HG02840 (cell line): ENCODE measurements around the gene XPO5.
"Not testable (repeated sequence)": the region's sequence is repeated elsewhere in the genome, so short reads cannot be mapped to it uniquely, and the experiment has no call there.

Experiments used
- ATAC-seq: cut with Tn5 transposase; IDR thresholded peaks from one replicate; pipeline ENCODE4 v1.9.1; 2021; ENCODE audit warnings: mild to moderate bottlenecking, moderate library complexity, moderate number of reproducible peaks; ENCODE audit not compliant: unreplicated experiment, low FRiP score

The XPO5 gene

DNA sequence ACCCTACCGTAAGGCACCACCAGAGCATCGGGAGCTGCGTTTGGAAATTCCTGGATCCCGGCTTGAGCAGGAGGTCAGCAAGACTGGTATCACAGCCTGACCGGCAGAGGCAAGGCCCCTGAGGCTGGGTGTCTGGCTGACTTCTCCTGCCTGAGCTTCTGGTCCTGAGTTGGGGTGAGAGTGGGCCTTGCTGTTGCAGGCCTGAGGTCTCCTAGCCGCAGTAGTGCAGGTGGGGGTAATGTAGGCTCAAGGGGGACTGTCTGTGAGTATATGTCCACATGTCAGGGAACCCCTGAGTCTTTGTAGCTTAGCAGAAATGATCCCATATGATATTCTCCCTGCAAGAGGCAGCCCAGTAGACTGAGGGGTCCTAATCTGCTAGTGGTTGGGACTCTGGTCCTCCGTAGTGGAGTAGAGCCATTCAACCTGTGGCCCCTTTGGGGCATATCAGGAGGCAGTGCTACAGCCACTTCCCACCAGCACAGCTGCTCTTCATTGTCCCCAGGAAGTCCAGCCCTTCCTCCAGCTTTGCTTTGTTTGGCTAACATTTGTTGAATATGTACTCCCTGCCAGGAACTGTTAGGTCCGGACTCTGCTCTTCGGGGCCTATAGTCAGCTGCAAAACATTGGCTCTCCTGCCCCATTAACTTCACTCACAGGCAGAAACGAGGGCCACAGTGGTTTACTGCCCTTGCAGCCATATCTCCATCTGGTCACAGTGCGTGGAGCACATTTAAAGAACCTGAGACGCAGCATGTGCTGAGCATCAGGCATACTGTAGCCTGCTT lies 76.6 kb downstream of the XPO5 start:
- ATAC-seq, result no peak

DNA sequence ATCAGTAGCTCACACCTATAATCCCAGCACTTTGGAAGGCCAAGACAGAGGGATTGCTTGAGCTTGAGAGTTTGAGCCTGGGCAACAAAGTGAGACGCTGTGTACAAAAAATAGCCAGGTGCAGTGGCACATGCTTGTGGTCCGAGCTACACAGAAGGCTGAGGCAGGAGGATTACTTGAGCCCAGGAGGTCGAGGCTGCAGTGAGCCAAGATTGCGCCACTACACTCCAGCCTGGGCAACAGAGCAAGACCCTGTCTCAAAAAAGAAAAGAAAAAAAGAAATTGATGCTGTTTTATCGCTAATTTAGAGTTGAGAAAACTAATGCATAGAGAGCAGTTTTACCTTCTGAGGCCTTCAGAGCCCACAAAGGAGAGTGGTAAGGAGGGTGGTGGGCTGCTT lies 77.5 kb downstream of the XPO5 start:
- not testable (repeated sequence) for ATAC-seq

- ATAC-seq, result no peak
Observed at GRCh38 chr6:43497689-43498088, 78.1 kb downstream of the XPO5 start.

- ATAC-seq, result no peak
Observed at GRCh38 chr6:43497129-43497396, 78.8 kb downstream of the XPO5 start.

GRCh38 chr6:43496370-43497128 lies 79.3 kb downstream of the XPO5 start:
- ATAC-seq, result no peak

- ATAC-seq, result no peak
Observed at GRCh38 chr6:43495409-43495941, 80.4 kb downstream of the XPO5 start.

DNA sequence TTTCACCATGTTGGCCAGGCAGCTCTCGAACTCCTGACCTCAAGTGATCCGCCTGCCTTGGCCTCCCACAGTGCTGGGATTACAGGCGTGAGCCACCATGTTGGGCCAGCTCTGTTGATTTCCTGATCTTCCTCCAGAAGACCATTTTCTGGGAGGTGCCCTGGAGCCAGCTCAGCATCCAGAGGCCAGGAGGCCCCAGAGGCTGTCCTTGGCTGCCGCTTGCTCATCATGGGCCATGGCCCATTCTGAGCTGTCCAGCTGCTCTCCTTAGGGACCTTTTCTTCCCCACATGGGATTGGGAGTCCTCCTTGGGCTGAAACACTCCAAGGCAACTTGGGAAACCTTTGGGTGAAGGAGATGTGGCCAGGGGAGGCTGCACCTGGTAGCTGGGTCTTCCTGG lies 81.1 kb downstream of the XPO5 start:
- ATAC-seq, result no peak

DNA sequence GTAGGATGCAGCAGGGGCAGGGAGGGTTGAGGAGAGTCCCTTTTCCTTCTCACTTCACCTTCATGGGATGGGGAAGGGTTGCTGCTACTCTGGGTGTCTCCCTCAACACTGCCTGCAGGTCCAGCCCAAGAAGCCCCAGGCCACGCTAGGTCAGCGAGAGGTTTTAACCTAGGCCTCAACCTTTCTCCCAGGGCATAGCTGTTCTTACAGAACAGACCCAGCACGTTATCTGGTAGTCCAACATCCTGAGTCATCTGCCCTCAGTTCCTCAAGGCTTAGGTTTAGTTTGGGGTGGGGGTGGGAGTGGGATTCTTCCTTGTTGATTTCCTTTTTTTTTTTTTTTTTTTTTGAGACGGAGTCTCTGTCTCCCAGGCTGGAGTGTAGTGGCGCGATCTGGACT lies 81.5 kb downstream of the XPO5 start:
- ATAC-seq, result no peak

DNA sequence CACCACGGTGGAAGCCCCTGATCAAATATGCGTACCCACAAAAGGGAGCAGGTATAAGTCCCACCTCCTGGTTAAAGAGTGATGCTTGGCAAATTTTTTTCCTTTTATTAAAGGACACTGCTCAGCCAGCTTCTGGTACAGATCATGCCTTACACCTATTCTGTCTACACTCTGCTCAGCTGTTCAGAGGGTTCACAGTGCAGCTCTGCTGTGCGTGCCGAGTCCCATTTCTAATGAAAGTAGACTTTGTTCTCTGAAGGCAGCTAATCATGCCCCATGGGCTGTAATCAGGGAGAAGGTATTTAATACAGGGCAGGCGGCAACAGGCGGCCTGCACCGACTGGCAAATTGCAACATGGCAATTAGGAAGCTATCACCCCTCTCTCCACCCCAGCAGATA lies 82.0 kb downstream of the XPO5 start:
- ATAC-seq, result no peak

DNA sequence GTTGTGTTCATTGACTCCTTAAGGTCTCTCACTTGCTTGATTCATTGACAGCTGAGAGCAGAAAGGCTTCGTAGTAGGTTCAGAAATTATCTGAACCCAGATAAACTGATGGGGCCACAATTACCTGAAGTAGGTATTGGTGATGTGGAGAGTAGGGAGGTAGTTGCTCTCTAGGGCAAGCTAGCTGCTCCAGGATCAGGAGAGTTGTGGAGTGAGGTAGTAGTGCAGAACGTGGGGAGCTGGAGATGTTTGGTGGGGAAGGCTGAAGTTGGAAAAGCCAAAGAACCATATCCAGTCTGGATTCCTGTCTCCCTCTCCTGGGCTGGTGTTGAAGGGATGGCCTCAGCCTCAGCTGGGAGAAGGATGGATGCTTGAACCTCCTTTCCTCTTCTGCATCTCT lies 82.6 kb downstream of the XPO5 start:
- no peak for ATAC-seq

DNA sequence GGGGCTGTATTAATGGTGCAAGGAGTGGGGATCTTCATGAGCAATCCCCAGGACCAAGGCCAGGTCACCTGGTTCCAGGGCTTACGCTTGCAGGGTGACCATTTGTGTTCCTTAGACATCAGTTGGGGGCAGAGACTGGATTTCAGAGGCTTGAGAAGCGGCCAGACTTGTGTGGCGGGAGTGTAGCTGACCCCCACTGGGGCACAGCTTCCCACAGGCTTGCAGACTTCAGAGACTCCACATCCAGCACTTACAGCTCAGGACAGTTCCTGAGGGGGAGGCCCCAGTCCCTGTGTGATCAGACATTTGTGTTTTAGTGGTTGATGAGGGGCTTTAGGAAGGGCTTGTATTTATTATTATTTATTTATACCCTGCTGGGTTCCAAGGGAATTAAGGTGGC lies 83.2 kb downstream of the XPO5 start:
- ATAC-seq, result no peak

DNA sequence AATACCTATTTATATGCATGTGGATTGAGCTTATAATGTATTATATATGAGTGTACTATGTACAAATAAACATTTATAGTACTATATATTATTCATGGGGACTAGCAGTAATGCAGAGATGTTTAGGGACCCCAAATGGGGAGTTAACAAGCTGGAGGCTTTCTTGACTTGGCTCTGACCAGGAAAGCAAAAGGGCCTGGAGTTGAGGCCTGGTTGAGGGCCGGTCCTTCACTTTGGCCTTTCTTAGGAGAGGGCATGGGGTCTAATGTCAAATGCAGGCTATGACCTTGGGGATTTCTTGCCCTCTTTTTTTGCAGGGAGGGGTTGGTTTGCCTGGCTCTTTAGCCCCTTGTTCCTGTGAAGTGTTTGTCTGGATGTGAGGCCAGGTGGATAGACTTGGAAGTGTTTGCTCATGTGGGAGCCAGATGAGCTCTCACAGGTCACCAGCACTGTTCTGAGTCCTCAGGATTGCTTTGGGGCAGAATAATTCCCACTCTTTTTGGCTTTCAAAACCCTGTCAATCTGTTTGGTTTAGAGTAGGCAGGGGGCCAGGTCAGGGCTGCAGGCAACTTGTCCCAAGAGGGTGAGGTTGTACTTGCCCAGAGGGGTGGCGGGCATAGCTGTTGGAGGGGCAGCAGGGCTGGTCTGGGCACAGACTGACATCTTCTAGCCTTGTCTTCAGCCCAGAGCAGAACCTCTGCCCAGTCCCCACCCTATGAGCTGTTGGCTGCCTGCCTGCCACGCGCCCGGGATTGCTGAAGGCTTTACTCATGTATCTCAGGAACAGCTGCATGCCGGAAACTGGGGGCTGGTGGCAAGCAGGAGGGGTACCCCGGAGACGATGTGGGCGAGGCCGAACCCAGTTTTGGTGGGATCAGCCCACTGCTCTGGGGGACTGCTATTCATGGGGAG lies 83.8 kb downstream of the XPO5 start:
- no peak for ATAC-seq

- no peak for ATAC-seq
Observed at GRCh38 chr6:43490523-43490939, 85.3 kb downstream of the XPO5 start.

DNA sequence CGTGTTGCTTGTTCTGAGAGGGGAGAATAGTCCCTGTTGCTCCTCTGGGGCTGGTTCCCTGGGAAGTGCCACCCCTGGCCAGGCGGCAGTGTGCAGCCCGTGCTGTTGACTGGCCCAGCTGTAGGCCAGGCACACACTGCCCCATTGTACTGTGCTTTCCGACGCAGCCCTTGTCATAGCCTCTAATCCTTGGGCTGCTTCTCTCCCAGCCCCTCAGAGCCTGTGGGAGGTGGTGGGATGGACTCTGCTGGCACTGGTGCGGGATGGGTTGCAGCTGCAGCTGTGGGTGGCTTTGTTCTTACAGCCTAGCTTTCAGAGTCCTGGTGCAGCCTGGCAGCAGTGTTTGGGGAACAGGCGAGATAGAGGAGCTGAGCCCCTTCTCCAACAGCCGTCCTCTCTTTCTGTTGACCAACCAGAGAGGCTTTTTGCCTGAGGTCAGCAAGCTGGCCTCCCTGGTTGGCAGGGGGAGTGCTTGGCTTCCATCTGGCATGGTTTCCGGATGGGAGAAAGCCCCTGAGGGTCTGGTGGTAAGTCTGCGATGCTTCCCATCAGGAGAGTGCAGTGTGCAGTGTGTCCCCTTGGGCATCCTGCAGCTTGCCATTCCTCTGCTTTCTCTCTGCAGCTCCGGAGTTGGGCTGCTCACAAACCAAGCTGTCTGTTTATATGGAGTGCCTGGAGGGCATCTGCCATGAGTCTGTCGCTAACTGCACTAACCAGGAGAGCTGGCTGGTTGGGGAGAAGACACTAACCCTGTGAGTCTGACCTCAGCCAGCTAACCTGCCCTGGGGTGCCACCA lies 86.4 kb downstream of the XPO5 start:
- no peak for ATAC-seq

DNA sequence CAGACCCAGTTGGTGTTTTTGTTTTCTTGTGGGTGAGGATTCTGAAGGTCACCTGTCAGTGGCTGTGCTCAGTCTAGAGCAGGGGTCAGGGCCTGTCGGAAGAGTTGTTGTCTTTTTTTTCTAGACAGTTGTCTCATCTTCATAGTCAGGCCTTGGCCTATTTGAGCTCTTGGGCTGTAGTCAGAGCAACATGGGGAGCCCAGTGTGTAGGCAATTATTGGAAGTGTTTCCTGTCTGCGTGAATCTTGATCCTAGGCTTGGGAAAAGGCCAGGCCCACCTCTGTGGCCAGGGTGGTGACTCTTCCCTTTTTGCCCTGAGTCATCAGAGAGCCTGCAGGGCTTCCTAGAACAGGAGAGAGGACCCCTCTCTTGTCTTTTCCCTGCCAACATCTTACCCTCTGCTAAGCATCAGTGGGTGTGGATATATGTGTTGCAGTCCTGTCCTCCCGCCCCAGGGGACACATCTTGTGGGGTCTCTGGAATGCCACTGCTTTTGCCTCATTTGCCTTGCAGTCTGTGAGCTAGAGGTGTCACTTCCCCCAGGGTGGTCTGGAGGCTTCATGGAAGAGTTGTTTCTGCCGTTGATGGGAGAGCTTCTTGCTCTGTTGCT lies 87.1 kb downstream of the XPO5 start:
- no peak for ATAC-seq

DNA sequence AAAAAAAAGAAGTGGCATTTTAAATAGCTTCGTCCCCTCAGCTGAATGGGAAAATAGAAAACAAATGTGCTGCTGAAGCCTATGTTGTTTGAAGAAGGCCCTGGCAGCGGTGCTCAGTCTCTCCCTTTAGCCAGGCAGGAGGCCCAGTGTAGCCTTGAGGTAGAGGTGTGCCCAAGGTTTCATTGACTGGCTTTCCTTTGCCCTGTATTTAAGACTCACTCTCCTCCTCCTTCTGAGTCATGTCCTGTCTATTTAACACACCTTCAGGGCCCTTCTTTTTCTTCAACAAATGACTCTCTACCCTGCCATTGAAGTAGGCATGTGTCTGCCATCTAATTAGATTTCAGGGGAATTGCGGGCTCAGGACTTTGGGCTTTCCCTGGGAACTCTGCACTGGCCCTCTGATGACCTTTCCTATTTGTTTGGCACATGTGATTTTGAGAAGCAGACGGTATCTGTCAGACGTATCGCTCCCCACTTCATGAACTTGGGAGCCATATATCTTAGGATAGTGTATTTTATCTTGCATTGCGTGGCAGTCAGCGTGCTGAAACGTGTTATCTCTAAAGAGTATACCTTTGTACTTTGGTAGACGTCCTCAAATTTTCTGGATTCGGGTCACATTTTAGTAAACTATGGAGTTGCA lies 94.1 kb downstream of the XPO5 start:
- ATAC-seq, result no peak

GRCh38 chr6:43481075-43481474 lies 94.8 kb downstream of the XPO5 start:
- no peak for ATAC-seq

DNA sequence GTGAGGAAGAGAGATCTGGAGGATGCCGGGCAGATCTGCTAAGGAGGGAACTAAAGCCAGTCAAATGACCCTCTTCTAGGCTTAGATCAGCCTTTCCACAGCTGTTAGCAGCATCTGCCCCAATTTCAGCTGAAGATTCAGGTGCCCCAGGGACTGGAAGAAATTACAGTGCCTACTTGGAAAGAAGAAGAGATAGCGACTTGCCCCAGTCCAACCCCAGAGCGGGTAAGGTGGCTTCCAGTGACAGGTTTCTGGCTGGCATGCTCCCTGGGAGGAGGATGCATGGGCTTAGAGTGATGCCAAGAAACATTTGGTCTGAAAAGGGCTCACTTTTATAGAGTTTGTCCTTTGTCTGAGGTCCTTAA lies 97.8 kb downstream of the XPO5 start:
- no peak for ATAC-seq

DNA sequence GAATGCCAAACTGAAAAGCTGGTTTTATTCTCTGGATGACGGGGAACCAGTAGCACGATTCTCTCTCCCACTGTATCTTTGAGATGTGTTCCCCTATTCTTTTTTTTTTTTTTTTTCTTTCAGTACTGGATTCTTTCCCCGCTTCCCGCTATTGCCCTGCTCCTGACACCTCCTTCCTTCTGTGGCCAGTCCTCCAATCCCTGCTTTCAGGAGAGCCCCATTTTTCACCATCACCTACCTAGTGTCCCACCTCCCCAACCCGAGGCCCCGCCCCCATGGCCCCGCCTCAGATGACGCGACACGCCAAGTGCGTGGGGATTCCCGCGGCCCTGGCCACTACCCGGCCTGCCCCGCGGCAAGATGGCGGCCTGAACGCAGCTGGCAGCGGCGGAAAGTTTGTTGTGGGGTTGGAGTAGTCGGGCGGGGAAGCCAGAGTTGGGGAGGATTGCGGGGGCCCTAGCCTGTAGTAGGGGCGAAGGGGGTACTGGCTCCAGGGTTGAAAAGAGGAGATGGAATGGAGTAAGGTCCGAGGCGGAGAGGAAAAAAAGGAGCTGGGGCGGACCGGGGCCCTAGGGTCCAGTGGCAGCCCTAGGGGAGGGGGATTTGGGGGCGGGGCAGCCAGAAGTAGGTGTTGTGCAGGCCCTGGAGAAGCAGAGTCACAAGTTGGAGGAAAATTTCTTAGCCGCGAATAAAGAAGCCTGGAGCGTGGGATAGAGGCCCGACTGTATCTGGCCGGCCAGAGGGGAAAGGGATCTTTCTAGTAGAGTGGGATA lies 98.4 kb downstream of the XPO5 start, which contains the start of gene TJAP1:
TSS of gene TJAP1 (plus strand) at position 336 of the 773 bp plus-strand sequence. CDS start 21,432 bp downstream, outside the sequence.
- peak; percentile 84 for ATAC-seq
